GM21717 (cell line): ENCODE measurements around the gene GATM.
"Not testable (repeated sequence)": the region's sequence is repeated elsewhere in the genome, so short reads cannot be mapped to it uniquely, and the experiment has no call there.

Source experiments
- ATAC-seq: cut with Tn5 transposase; IDR thresholded peaks from one replicate; pipeline ENCODE4 v1.9.1; 2021; ENCODE audit warnings: mild to moderate bottlenecking, moderate library complexity; ENCODE audit not compliant: unreplicated experiment

GATM gene

GRCh38 chr15:45389351-45389750, 11.0 kb upstream of the GATM start:
- no peak for ATAC-seq

- no peak for ATAC-seq
Measured at GRCh38 chr15:45387380-45388007, 9.2 kb upstream of the GATM start.

GRCh38 chr15:45386974-45387373, 8.6 kb upstream of the GATM start:
- no peak for ATAC-seq

GRCh38 chr15:45386420-45386819, 8.1 kb upstream of the GATM start:
- ATAC-seq, result no peak

GRCh38 chr15:45385590-45385989, 7.2 kb upstream of the GATM start:
- ATAC-seq, result no peak

GRCh38 chr15:45384700-45385099, 6.4 kb upstream of the GATM start:
- ATAC-seq, result no peak

- ATAC-seq, result no peak
Measured at GRCh38 chr15:45378913-45379262, 544 bp upstream of the GATM start.

- no peak for ATAC-seq
Measured at GRCh38 chr15:45377609-45378148, 665 bp downstream of the GATM start.

- ATAC-seq, result no peak
Measured at GRCh38 chr15:45376967-45377608, 1.3 kb downstream of the GATM start.

- no peak for ATAC-seq
Measured at GRCh38 chr15:45376300-45376928, 1.9 kb downstream of the GATM start.

- no peak for ATAC-seq
Measured at GRCh38 chr15:45375836-45376235, 2.5 kb downstream of the GATM start.

GRCh38 chr15:45373976-45374375, 4.4 kb downstream of the GATM start:
- ATAC-seq, result no peak

- ATAC-seq, result no peak
Measured at GRCh38 chr15:45372041-45372995, 6.0 kb downstream of the GATM start.

GRCh38 chr15:45371546-45371945, 6.8 kb downstream of the GATM start:
- ATAC-seq, result no peak

- ATAC-seq, result not testable (repeated sequence)
Measured at GRCh38 chr15:45370042-45370441, 8.3 kb downstream of the GATM start.

GRCh38 chr15:45367222-45367621, 11.1 kb downstream of the GATM start:
- not testable (repeated sequence) for ATAC-seq

GRCh38 chr15:45364271-45364670, 14.1 kb downstream of the GATM start:
- ATAC-seq, result no peak

- no peak for ATAC-seq
Measured at GRCh38 chr15:45363801-45364200, 14.5 kb downstream of the GATM start.

GRCh38 chr15:45363334-45363733, 15.0 kb downstream of the GATM start:
- ATAC-seq, result no peak

- ATAC-seq, result no peak
Measured at GRCh38 chr15:45362419-45362818, 15.9 kb downstream of the GATM start.

- no peak for ATAC-seq
Measured at GRCh38 chr15:45361878-45362277, 16.5 kb downstream of the GATM start.
